Endometrial microvascular endothelial cells (primary cell): ENCODE measurements around the gene LIME1. TPM values are rescaled to one million over a fixed set of nuclear protein-coding genes. Genes with fewer than 3 reads are reported as not detected.

Experiments used
- in situ Hi-C: cut with HindIII; loops from 2 replicates; pipeline ENCODE4 v1.10.0; 2017; ENCODE audit warnings: low sequenced_read_pairs, low pct_unique_long_range_greater_than_20kb; ENCODE audit errors: inconsistent ontology term
- total RNA-seq: library from RNA; depleted of rRNA; stranded (reverse); fragments of >200 nt; gene quantifications from one replicate; pipeline ENCODE4 v1.2.3, GENCODE V29; 2015; ENCODE audit errors: inconsistent ontology term

The LIME1 gene, protein sequence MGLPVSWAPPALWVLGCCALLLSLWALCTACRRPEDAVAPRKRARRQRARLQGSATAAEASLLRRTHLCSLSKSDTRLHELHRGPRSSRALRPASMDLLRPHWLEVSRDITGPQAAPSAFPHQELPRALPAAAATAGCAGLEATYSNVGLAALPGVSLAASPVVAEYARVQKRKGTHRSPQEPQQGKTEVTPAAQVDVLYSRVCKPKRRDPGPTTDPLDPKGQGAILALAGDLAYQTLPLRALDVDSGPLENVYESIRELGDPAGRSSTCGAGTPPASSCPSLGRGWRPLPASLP
- 9.3 TPM for total RNA-seq

DNA sequence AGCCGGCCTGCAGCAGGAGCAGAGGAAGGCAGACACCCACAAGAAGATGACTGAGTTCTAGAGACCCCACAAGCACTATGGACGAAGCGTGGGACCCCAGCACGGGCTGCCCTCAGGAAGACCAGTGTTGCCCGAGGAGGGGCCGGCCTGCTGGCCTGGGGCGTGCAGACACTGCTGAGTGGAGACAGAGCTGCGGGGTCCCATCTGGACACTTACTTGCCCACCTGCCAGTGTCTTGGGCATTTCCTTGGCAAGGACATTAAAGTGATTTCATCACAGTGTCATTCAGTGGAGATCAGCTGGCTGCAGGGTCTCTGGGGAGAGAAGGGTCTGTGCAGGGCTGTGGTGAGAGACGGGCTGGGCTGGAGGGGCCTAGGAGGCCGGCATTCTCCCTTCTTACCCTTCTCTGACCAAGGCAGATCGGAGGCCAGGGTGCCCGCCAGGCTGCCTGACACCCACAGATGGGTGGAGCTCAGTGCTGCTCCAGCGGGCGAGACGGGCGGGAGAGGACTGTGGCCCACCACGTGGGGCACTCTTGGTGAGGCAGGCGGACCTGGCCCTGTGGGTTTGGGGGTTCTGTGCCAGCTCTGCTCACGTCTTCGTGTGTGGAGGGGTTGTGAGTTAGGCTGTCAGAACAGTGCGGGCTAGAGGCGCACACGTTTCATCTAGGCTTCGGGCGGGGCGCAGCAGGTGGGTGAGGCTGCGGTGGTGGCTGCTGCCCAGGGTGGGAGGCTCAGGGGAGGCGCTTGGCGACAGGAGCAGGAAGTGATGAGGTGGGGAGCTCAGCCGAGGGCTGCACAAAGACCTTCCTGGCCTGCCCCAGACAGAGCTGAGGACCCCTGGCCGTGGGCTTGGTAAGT is at the start of gene LIME1:
Gene LIME1 (plus strand): TSS at position 806 of the 860 bp plus-strand sequence. CDS start 886 bp downstream, outside the sequence.
- in situ Hi-C loops: no loop called here

DNA sequence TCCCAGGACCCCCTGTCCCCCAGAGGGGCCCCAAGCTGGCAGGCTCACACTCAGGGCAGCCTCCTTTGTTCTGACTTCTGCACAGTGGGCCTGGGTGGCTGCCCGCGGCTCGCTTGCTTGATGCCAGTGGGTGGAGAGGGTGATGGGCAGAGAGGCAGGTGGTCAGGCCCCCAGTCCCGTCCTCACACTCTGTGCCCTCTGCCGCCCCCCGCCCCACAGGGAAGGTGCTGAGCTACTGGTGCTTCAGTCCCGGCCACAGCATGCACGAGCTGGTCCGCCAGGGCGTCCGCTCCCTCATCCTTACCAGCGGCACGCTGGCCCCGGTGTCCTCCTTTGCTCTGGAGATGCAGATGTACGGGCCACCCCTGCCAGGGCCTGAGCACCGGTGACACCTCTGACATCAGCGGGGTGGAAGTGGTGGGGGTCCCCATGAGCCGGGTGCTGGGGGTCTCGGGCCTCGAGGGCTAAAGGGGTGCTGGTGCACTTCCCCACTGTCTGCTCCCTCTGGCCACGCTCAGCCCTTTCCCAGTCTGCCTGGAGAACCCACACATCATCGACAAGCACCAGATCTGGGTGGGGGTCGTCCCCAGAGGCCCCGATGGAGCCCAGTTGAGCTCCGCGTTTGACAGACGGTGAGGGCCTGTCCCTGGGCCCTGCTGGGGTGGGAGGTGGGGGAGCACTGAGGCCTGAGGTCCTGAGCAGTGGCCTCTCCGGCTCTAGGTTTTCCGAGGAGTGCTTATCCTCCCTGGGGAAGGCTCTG is 48.9 kb upstream of the LIME1 start:
- in situ Hi-C loops: no loop called here

DNA sequence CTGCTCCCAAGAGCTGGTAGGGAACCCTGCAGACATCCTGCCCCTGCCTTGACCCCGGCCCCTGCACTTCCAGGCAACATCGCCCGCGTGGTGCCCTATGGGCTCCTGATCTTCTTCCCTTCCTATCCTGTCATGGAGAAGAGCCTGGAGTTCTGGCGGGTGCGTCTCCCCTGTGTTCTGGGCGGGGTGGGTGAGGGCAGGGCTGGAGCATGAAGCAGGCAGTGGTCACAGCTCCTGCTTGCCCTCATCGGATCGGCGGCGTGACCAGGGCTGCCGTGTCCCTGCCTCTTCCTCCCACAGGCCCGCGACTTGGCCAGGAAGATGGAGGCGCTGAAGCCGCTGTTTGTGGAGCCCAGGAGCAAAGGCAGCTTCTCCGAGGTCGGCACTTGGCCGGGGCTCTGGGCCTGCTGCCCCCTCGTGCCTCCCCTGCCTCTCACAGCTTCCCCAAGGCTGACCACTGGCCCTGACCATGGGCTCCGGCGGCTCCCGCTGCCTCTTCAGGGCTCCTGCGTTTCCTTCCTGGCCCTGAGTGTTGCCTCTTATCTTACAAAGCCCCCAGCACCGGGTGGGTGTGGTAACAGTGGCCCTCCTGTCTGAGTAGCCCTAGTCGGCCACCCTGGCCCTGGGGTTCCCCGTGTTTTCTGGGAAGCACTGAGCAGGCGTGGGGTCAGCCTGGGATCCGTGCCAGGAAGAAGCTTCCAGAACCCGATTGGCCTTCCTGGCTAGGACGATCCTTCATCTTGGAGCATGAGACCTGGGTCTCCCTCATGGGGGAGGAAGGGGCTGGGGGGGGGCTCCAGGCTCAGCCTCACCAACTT is 48.0 kb upstream of the LIME1 start:
- in situ Hi-C loops: no loop called here

DNA sequence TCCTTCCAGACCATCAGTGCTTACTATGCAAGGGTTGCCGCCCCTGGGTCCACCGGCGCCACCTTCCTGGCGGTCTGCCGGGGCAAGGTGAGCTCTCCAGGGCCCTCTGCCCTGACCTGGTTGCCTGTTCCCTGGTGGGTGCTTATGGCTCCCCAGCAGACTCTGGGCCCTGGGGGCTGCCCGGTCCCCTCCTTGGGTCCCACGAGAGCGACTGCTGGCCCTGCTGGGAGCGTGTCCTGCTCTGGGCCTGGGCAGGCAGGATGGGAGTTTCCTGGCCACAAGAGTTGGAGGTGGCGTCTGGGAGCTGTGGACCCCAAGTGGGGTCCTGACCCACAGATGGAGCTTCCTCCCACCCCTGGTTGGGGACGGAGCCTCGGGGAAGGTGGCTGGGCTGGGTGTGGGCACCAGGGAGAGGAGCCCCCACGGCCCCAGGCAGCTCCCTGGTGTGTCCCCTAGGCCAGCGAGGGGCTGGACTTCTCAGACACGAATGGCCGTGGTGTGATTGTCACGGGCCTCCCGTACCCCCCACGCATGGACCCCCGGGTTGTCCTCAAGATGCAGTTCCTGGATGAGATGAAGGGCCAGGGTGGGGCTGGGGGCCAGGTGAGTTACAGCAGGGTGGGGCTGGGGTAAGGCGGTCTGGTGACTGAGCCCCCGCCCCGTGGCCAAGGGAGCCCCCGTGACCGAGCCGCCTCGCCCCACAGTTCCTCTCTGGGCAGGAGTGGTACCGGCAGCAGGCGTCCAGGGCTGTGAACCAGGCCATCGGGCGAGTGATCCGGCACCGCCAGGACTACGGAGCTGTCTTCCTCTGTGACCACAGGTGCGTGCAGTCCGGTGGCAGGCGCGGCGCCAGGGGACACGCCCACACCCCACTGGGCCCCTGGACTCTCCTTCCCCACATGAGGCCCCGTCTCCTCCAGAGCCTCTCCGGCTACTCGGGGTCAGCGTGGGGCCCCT is 47.1 kb upstream of the LIME1 start:
- in situ Hi-C loops: no loop called here

DNA sequence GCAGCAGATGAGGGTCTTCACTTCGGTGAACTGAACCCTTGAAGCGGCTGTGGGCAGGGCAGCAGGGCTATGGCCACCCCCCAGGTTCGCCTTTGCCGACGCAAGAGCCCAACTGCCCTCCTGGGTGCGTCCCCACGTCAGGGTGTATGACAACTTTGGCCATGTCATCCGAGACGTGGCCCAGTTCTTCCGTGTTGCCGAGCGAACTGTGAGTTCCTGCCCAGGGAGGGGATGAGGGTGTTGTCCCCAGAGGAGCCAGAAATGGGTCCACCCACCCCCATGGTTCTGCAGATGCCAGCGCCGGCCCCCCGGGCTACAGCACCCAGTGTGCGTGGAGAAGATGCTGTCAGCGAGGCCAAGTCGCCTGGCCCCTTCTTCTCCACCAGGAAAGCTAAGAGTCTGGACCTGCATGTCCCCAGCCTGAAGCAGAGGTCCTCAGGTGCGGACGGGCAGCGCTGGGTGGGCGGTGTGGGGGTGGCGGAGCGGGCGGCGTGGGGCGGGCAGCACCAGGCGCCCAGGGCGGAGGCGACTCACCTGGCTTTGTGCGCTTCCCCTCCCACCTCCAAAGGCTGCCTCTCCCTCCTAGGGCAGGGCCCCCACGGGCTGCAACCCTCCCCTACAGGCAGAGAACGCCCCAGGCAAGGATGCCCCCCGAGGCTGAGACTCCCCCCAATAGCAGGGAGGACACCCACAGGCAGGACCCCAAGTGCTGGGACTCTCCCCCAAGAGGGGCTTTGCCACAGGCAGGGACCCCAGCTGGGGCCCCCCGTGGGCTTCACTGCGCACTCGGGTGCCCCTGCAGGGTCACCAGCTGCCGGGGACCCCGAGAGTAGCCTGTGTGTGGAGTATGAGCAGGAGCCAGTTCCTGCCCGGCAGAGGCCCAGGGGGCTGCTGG is 46.2 kb upstream of the LIME1 start:
- in situ Hi-C loops: no loop called here

DNA sequence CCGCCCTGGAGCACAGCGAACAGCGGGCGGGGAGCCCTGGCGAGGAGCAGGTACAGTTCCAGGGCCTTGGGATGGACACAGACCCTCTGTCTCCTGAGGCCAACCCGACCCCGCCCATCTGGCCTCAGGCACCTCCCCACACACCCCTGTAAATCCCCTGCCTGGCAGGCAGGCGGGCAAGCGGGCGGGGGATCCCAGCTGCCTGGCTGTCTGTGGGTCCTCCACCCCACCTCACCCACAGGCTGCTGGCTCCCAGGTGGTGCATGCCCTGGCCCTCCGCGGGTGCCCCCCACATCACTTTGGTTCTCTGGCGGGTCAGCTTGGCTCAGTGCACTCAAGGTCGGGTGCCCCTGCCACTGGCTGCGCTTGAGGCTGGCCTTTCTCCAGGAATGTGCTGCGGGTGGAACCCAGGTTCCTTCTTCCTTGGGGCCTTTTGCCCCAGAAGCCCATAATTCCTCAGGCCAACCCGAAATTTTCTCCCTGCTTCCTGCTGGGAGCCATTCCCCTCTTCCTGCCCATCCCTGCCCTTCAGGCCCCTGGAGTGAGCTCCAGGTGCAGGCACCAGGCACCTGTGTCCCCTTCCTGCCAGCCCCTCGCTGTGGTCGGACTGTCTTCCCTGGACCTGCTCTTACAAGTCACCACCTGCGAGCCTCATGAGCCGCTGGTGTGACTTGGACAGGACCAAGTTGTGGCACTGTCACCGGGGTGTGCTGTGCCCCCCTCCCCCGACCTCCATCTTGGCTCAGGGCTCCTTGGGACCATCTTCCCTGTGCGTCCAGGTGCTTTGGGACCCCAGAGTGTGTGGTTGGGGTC is 45.4 kb upstream of the LIME1 start:
- in situ Hi-C loops: no loop called here

DNA sequence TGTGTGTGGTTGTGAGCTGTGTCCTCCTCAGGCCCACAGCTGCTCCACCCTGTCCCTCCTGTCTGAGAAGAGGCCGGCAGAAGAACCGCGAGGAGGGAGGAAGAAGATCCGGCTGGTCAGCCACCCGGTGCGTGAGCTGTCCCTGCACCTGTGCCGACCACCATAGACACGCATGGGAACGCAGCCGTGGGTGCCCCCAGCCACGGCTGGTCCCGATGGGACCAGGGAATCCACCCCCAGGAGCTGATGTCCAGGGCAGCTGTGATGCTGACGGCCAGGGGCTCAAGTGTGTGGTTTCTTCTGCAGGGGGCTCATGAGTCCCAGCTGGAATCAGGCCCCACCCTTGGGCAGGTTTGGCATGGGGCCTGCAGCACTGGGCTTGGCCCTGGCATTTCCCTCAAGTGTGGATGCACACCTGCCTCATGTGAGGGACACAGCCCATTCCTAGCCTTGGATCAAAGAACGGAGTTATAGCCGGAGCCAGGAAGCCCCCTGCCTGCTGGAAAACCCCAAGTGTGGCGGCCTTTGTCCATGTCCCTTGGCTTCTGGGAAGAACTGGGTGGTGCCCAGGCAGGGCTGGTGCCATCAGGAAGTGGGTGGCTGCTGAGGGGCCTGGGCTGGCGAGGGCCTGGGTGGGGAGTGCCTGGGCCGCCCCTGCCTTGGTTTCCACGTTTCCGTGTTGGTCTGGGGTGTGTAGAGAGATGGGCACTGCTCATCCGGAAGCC is 44.6 kb upstream of the LIME1 start:
- in situ Hi-C loops: no loop called here

DNA sequence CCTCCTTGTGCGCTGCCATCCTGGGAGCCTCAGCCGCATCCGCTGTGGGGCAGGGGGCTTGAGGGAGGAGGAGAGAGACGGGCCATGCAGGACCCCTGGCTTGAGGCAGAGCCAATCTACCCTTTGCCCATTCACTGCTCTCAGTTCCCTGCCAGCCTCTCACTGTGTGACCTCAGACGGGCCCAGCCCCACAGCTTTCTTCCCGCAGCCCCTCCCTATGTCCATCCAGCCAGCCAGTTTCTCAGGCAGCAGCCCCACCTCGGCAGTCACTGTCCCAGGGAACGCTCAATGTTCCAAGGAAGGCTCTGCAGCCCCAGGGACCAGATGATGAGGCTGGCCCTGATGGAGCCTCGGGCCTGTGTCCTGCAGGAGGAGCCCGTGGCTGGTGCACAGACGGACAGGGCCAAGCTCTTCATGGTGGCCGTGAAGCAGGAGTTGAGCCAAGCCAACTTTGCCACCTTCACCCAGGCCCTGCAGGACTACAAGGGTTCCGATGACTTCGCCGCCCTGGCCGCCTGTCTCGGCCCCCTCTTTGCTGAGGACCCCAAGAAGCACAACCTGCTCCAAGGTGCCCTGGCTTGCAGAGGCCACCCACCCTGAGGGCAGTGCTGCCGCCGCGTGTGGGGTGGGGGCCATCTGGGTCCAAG is 43.9 kb upstream of the LIME1 start:
- in situ Hi-C loops: no loop called here

DNA sequence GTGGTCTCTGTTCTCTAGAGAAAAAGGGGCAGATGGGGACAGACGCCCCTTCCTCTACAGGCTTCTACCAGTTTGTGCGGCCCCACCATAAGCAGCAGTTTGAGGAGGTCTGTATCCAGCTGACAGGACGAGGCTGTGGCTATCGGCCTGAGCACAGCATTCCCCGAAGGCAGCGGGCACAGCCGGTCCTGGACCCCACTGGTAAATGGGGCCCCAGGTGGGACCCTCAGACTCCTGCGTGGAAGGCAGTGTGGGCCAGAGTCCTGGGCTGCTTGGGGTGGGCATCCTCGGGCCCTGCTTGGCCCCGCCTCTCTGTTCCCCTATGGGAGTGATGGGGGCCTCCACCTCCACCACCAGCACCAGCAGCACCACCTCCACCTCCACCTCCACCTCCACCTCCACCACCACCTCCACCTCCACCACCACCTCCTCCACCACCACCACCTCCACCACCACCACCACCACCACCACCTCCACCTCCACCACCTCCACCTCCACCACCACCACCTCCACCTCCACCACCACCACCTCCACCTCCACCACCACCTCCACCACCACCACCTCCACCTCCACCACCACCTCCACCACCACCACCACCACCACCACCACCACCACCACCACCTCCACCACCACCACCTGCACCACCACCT is 43.3 kb upstream of the LIME1 start:
- in situ Hi-C loops: no loop called here

DNA sequence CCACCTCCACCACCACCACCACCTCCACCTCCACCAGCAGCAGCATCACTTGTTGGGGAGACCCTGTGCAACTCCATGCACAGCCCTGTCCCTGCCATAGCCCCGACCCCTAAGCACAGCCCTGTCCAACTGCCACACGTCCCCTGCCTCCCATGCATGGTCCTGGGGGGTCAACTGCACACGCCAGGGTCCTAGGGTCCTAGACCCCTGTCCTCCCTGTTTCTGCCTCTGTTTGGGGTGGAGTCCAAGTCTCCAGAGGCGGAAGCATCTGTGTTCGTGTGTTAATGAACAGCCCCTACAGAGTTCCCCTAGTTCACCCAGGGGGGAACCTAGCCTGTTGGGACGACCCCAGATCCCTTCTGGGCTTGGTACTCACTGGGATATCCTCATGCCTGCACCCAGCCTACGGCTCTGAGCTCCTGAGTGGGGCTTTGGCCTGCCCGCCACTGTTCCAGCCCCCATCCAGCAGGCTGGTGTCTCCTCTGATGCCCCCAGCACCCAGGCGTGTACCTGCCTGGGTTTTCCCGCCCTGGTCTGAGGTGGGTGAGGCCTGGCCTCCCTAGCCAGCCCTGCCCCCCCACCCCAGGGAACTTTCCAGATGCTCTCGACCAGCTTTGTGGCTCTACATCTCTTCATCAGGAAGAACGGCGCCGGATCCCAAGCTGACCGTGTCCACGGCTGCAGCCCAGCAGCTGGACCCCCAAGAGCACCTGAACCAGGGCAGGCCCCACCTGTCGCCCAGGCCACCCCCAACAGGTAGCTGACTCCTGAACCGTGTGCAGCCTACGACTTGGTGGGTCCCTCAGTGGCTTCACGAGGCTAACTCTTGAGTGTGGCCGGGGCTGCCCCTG is 42.5 kb upstream of the LIME1 start:
- in situ Hi-C loops: no loop called here

DNA sequence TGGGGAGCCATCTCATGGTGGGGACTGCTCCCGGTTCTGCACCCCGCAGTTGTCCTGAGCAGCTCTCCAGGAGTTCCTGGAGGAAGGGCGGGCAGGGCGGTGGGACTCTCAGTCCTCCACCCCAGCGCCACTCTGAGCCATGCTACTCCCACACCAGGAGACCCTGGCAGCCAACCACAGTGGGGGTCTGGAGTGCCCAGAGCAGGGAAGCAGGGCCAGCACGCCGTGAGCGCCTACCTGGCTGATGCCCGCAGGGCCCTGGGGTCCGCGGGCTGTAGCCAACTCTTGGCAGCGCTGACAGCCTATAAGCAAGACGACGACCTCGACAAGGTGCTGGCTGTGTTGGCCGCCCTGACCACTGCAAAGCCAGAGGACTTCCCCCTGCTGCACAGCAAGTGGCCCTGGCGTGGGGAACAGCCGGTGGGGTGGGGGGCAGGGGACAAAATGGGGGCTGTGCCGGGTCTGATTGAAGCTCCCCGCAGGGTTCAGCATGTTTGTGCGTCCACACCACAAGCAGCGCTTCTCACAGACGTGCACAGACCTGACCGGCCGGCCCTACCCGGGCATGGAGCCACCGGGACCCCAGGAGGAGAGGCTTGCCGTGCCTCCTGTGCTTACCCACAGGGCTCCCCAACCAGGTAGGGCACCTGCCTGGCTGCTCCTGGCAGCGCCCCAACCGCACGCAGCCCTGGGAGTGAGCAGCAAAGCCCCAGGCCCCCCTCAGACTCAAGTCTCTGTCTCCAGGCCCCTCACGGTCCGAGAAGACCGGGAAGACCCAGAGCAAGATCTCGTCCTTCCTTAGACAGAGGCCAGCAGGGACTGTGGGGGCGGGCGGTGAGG is 41.7 kb upstream of the LIME1 start:
- in situ Hi-C loops: no loop called here

DNA sequence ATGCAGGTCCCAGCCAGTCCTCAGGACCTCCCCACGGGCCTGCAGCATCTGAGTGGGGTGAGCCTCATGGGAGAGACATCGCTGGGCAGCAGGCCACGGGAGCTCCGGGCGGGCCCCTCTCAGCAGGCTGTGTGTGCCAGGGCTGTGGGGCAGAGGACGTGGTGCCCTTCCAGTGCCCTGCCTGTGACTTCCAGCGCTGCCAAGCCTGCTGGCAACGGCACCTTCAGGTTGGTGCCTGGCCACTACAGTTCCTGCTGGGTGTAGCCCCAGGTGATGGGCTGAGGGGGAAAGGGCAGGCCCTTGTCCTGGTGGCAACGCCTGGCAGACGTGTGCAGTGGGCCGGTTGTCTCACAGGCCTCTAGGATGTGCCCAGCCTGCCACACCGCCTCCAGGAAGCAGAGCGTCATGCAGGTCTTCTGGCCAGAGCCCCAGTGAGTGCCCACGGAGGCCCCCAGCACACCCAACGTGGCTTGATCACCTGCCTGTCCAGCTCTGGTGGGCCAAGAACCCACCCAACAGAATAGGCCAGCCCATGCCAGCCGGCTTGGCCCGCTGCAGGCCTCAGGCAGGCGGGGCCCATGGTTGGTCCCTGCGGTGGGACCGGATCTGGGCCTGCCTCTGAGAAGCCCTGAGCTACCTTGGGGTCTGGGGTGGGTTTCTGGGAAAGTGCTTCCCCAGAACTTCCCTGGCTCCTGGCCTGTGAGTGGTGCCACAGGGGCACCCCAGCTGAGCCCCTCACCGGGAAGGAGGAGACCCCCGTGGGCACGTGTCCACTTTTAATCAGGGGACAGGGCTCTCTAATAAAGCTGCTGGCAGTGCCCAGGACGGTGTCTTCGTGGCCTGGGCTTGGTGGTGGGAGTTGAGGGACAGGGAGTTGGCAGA is 40.8 kb upstream of the LIME1 start:
- in situ Hi-C loops: no loop called here
